DOHH2 (cell line): ENCODE data around the gene CLDN14.

Experiments
- H3F3A ChIP-seq: fragments of 200-600 bp; sonication (generic), shearing (Covaris generic); 2 replicates; pipeline ENCODE4 v1.6.0; 2016; ENCODE audit warnings: antibody characterized with exemption, mild to moderate bottlenecking; ENCODE audit not compliant: control insufficient read depth, insufficient read depth
- H3K27ac ChIP-seq: fragments of 200-600 bp; sonication (generic); 2 replicates; pipeline ENCODE4 v1.5.1; 2014; ENCODE audit warnings: low read depth, mild to moderate bottlenecking, low read length, moderate library complexity
- H3K27me3 ChIP-seq: fragments of 200-600 bp; sonication (generic); 2 replicates; pipeline ENCODE4 v1.6.1; 2014; ENCODE audit warnings: mild to moderate bottlenecking, low read length, mixed read lengths; ENCODE audit not compliant: control insufficient read depth
- H3K36me3 ChIP-seq: fragments of 200-600 bp; sonication (generic); 2 replicates; pipeline ENCODE4 v1.6.1; 2014; ENCODE audit warnings: mild to moderate bottlenecking, low read length, moderate library complexity, mixed read lengths; ENCODE audit not compliant: control insufficient read depth
- H3K4me1 ChIP-seq: fragments of 200-600 bp; sonication (generic); 2 replicates; pipeline ENCODE4 v1.6.1; 2014; ENCODE audit warnings: mild to moderate bottlenecking, low read length, mixed read lengths; ENCODE audit not compliant: control insufficient read depth
- H3K4me2 ChIP-seq: fragments of 200-600 bp; sonication (generic); 2 replicates; pipeline ENCODE4 v1.6.0; 2014; ENCODE audit warnings: mild to moderate bottlenecking, low read length, moderate library complexity
- H3K4me3 ChIP-seq: fragments of 200-600 bp; sonication (generic); 2 replicates; pipeline ENCODE4 v1.5.1; 2014; ENCODE audit warnings: mild to moderate bottlenecking, low read length, mixed read lengths
- H3K79me2 ChIP-seq: fragments of 200-600 bp; sonication (generic); 2 replicates; pipeline ENCODE4 v1.6.1; 2014; ENCODE audit warnings: mild to moderate bottlenecking, low read length, mixed read lengths; ENCODE audit not compliant: control insufficient read depth
- H3K9me2 ChIP-seq: fragments of 200-600 bp; sonication (generic); replicated peaks from 2 replicates; pipeline ENCODE4 v1.6.1; 2014; ENCODE audit warnings: mild to moderate bottlenecking, low read length, mixed read lengths; ENCODE audit not compliant: control insufficient read depth
- H3K9me3 ChIP-seq: fragments of 200-600 bp; sonication (generic); 2 replicates; pipeline ENCODE4 v1.6.1; 2014; ENCODE audit warnings: antibody characterized with exemption, low read length, mixed read lengths; ENCODE audit not compliant: control insufficient read depth, insufficient read depth
- H4K20me1 ChIP-seq: fragments of 200-600 bp; sonication (generic); 2 replicates; pipeline ENCODE4 v1.6.0; 2014; ENCODE audit warnings: low read depth, mild to moderate bottlenecking, antibody characterized with exemption, low read length, moderate library complexity; ENCODE audit not compliant: control insufficient read depth, insufficient read depth
- CTCF ChIP-seq: fragments of 200-600 bp; sonication (generic); IDR thresholded peaks from one replicate; pipeline ENCODE4 v1.5.1; 2014; ENCODE audit warnings: antibody characterized with exemption, mild to moderate bottlenecking, low read depth, low read length; ENCODE audit not compliant: poor library complexity, severe bottlenecking
- EZH2phosphoT487 ChIP-seq: fragments of 200-600 bp; sonication (generic); IDR thresholded peaks from 2 replicates; pipeline ENCODE4 v1.6.1; 2017; ENCODE audit warnings: borderline replicate concordance, mild to moderate bottlenecking, antibody characterized with exemption, low read length, moderate library complexity, mixed read lengths

Gene CLDN14

DNA sequence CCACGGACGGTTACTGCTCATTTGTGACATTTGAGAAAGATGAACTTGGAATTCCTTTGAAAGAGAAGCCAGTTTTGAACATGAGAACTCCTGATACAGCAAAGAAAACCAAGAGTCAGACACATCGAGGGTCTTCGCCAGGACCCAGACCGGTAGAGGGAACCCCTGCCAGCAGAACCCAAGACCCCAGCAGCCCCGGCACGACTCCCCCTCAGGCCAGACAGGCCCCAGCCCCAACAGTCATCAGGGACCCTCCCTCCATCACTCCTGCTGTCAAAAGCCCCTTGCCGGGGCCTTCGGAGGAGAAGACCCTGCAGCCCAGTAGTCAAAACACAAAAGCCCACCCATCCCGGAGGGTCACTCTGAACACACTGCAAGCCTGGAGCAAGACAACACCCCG lies 67.0 kb downstream of the CLDN14 start:
- Histone ChIP-seq H3K36me3 (peaks cover 56% of the 10 kb centered on the region), H3K4me1 (no peaks in the 10 kb centered on the region), H4K20me1 (no peaks in the 10 kb centered on the region), H3K27ac (no peak overlapping the region), H3K4me2 (no peak overlapping the region), H3K79me2 (no peaks in the 10 kb centered on the region), H3K9me2 (no peaks in the 10 kb centered on the region), H3K9me3 (no peaks in the 10 kb centered on the region), H3K27me3 (no peaks in the 10 kb centered on the region), H3K4me3 (no peak overlapping the region), H3F3A (no peaks in the 10 kb centered on the region)
- no peak for TF ChIP-seq EZH2phosphoT487
- TF ChIP-seq CTCF = no peak

GRCh38 chr21:36411301-36411700 lies 68.6 kb downstream of the CLDN14 start:
- H3K9me3 ChIP-seq = no peaks in the 10 kb centered on the region
- no peaks in the 10 kb centered on the region for H3K27me3 ChIP-seq
- no peaks in the 10 kb centered on the region for H4K20me1 ChIP-seq
- H3K36me3 ChIP-seq = peaks cover 55% of the 10 kb centered on the region
- no peaks in the 10 kb centered on the region for H3K4me1 ChIP-seq
- no peak overlapping the region for H3K4me2 ChIP-seq
- H3F3A ChIP-seq = no peaks in the 10 kb centered on the region
- no peaks in the 10 kb centered on the region for H3K79me2 ChIP-seq
- H3K27ac ChIP-seq = no peak overlapping the region
- TF ChIP-seq CTCF = no peak
- TF ChIP-seq EZH2phosphoT487 = no peak
- no peaks in the 10 kb centered on the region for H3K9me2 ChIP-seq
- no peak overlapping the region for H3K4me3 ChIP-seq
